Measurements from ENCODE around the gene CASP2.

DNA sequence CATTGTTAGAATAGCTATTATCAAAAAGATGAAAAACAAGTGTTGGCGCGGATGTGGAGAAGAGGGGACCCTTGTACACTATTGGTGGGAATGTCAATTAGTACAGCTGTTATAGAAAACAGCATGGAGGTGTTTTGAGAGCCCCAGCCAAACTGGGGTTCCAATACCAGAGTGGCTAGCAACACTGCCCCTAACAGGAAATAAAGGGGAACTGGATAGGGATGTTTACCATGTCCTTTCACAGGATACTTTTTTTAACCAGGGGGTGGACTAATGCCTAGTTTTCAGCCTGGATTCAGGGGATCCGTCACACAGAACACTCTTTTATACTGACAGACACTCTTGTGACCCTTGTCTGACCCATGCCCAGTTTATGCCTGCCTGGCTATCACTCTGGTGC, 31.8 kb upstream of the CASP2 start:
- TF ChIP-seq, protein P1, sequence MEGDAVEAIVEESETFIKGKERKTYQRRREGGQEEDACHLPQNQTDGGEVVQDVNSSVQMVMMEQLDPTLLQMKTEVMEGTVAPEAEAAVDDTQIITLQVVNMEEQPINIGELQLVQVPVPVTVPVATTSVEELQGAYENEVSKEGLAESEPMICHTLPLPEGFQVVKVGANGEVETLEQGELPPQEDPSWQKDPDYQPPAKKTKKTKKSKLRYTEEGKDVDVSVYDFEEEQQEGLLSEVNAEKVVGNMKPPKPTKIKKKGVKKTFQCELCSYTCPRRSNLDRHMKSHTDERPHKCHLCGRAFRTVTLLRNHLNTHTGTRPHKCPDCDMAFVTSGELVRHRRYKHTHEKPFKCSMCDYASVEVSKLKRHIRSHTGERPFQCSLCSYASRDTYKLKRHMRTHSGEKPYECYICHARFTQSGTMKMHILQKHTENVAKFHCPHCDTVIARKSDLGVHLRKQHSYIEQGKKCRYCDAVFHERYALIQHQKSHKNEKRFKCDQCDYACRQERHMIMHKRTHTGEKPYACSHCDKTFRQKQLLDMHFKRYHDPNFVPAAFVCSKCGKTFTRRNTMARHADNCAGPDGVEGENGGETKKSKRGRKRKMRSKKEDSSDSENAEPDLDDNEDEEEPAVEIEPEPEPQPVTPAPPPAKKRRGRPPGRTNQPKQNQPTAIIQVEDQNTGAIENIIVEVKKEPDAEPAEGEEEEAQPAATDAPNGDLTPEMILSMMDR (IDR thresholded peaks at IDR 0.05; ENCODE audit: low read depth, low read length), result no peak
- no peak for TF ChIP-seq EZH2phosphoT487 (IDR thresholded peaks at IDR 0.05; ENCODE audit: low read depth)
